HFFc6 (cell line): ENCODE measurements around the gene BSND. TPM values are rescaled to one million over a fixed set of nuclear protein-coding genes. Genes with fewer than 3 reads are reported as not detected.

ENCODE experiments used
- DNase-seq: peaks from one replicate; pipeline ENCODE4 v3.0.0-alpha.2; 2018
- H3K27ac Mint-ChIP-seq: 2 replicates; pipeline ENCODE4 v1.8.0; 2020; ENCODE audit warnings: mild to moderate bottlenecking, mixed read lengths
- H3K27me3 Mint-ChIP-seq: 2 replicates; pipeline ENCODE4 v1.8.0; 2021; ENCODE audit warnings: mild to moderate bottlenecking, moderate library complexity, mixed read lengths; ENCODE audit not compliant: insufficient read depth
- H3K36me3 Mint-ChIP-seq: 2 replicates; pipeline ENCODE4 v1.8.0; 2021; ENCODE audit warnings: low read depth, mixed read lengths
- H3K4me1 Mint-ChIP-seq: 2 replicates; pipeline ENCODE4 v1.8.0; 2020; ENCODE audit warnings: low read depth, mixed read lengths
- H3K4me3 Mint-ChIP-seq: 2 replicates; pipeline ENCODE4 v1.8.0; 2020; ENCODE audit warnings: mild to moderate bottlenecking, moderate library complexity, mixed read lengths
- H3K9me3 Mint-ChIP-seq: 2 replicates; pipeline ENCODE4 v1.8.0; 2020; ENCODE audit warnings: mild to moderate bottlenecking, mixed read lengths
- CTCF ChIP-seq: fragments of 200-600 bp; sonication (generic); IDR thresholded peaks from 2 replicates; pipeline ENCODE4 v1.5.0; 2021; ENCODE audit warnings: antibody characterized with exemption, mild to moderate bottlenecking
- total RNA-seq, 6 experiments: library from RNA; stranded (reverse); fragmentation: NEBNext Ultra II Directional; extraction: Animal tissue kit (Norgen Biotek cat#: 25700); gene quantifications; 2 replicates in 1 of 6; 3 replicates in 5 of 6; pipeline ENCODE4 v1.2.3, GENCODE V29; 2021

The BSND gene
- total RNA-seq, 6 experiments from 2014 or later: not detected

GRCh38 chr1:54989473-54989872 is 9.3 kb upstream of the BSND start:
- peaks cover 18% of the 10 kb centered on the region for H3K27me3 Mint-ChIP-seq
- no peak for TF ChIP-seq CTCF
- H3K36me3 Mint-ChIP-seq: no peaks in the 10 kb centered on the region
- no peak overlapping the region for H3K4me3 Mint-ChIP-seq
- H3K27ac Mint-ChIP-seq: no peak overlapping the region
- peaks cover 15% of the 10 kb centered on the region for H3K4me1 Mint-ChIP-seq
- no peak for DNase-seq
- no peaks in the 10 kb centered on the region for H3K9me3 Mint-ChIP-seq

DNA sequence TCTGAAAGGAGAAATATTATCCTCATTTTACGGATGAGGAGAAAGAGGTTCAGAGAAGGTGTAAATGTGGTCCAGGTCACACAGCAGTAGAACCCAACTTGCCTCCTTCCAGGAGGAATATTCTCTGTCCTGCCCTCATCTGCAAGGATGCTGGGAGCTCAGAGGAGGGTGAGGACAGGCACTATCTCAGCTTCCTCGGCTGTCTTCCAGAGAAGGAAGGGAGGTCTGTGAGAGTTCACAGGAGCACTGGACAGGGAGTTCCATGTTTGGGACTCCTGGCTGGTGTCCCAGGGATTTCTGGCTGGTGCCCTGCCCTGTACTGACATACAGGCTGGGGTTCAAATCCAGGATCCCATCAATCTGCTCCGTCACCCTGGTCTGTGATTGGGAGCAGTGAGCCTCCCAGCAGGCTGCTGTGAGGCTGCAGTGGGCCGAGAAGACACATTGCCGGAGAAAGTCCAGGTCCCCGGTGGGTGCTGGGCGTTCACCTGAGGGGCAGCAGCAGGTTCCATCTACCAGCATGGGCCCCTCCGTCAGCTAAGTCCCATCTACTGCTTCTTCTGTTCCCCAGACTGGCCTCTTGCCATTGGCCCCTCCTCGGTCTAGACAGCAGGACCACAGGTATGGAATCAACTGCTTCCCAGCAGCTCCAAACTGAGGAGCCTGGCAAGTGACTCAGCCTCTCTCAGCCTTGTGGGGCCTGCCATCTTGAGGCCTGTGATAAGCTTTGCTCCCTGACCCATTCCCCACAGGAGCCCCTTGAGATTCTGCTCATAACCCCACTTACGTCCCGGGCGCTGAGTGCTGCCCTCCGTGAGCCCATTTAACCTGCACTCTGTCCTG is 8.5 kb upstream of the BSND start:
- no peak for DNase-seq
- peaks cover 15% of the 10 kb centered on the region for H3K4me1 Mint-ChIP-seq
- TF ChIP-seq CTCF: no peak
- no peaks in the 10 kb centered on the region for H3K9me3 Mint-ChIP-seq
- no peak overlapping the region for H3K4me3 Mint-ChIP-seq
- H3K36me3 Mint-ChIP-seq: no peaks in the 10 kb centered on the region
- H3K27me3 Mint-ChIP-seq: peaks cover 19% of the 10 kb centered on the region
- H3K27ac Mint-ChIP-seq: no peak overlapping the region

GRCh38 chr1:54990916-54991315 is 7.8 kb upstream of the BSND start:
- no peaks in the 10 kb centered on the region for H3K36me3 Mint-ChIP-seq
- H3K27me3 Mint-ChIP-seq: peaks cover 25% of the 10 kb centered on the region
- no peak overlapping the region for H3K27ac Mint-ChIP-seq
- H3K4me1 Mint-ChIP-seq: peaks cover 20% of the 10 kb centered on the region
- no peaks in the 10 kb centered on the region for H3K9me3 Mint-ChIP-seq
- TF ChIP-seq CTCF: no peak
- H3K4me3 Mint-ChIP-seq: no peak overlapping the region
- no peak for DNase-seq

- no peak overlapping the region for H3K4me3 Mint-ChIP-seq
- no peak for TF ChIP-seq CTCF
- peaks cover 30% of the 10 kb centered on the region for H3K27me3 Mint-ChIP-seq
Measured at GRCh38 chr1:54991939-54992338, 6.8 kb upstream of the BSND start.

DNA sequence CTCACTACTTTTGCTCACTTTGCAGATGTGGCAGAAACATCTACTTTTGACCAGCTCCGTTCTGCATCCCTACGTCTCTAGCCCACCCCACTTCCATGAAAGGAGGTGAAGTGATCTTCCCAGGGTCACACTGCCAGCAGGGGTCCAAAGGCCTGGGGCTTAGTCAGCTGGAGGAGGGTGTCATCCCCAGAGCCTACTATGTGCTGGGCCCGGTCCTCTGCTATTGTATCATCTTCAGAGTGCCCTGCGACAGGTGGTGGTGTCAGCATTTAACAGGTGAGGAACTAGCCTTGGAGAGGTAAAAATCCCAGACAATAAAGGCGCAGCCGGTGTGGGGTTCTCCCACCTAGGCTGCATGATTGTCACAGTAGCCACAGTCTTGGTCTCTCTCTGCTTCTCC is 5.6 kb upstream of the BSND start:
- peaks cover 19% of the 10 kb centered on the region for H3K4me1 Mint-ChIP-seq
- H3K9me3 Mint-ChIP-seq: no peaks in the 10 kb centered on the region
- TF ChIP-seq CTCF: no peak
- peaks cover 33% of the 10 kb centered on the region for H3K27me3 Mint-ChIP-seq
- H3K27ac Mint-ChIP-seq: no peak overlapping the region
- H3K4me3 Mint-ChIP-seq: no peak overlapping the region
- no peaks in the 10 kb centered on the region for H3K36me3 Mint-ChIP-seq
- no peak for DNase-seq

More at GRCh38 chr1:54991939-54992338, 6.8 kb upstream of the BSND start:
- Mint-ChIP-seq H3K9me3 (no peaks in the 10 kb centered on the region), H3K36me3 (no peaks in the 10 kb centered on the region), H3K27ac (no peak overlapping the region), H3K4me1 (peaks cover 28% of the 10 kb centered on the region)
- DNase-seq: no peak
